BE2C (cell line): ENCODE measurements around the gene ALG13.

ENCODE experiments used
- DNase-seq: peaks from one replicate; pipeline ENCODE4 v3.0.0-alpha.2; 2020
- H3K27me3 ChIP-seq: fragments of 250-450 bp; sonication (Bioruptor Pico); 2 replicates; pipeline ENCODE4 v1.5.1; 2020; ENCODE audit warnings: mild to moderate bottlenecking
- H3K36me3 ChIP-seq: fragments of 250-450 bp; sonication (Bioruptor Pico); 2 replicates; pipeline ENCODE4 v1.5.1; 2020; ENCODE audit warnings: mild to moderate bottlenecking
- H3K4me1 ChIP-seq: fragments of 250-450 bp; sonication (Bioruptor Pico); 2 replicates; pipeline ENCODE4 v1.5.1; 2020
- H3K4me3 ChIP-seq: 2 replicates; pipeline ENCODE4 v1.5.1; 2011; ENCODE audit warnings: low read depth, low read length
- H3K9me3 ChIP-seq: fragments of 250-450 bp; sonication (Bioruptor Pico); 2 replicates; pipeline ENCODE4 v1.5.1; 2020
- TF ChIP-seq, protein P1 (sequence below): IDR thresholded peaks from 2 replicates; pipeline ENCODE4 v1.5.1; 2012; ENCODE audit warnings: mild to moderate bottlenecking, low read depth, low read length

Gene ALG13

DNA sequence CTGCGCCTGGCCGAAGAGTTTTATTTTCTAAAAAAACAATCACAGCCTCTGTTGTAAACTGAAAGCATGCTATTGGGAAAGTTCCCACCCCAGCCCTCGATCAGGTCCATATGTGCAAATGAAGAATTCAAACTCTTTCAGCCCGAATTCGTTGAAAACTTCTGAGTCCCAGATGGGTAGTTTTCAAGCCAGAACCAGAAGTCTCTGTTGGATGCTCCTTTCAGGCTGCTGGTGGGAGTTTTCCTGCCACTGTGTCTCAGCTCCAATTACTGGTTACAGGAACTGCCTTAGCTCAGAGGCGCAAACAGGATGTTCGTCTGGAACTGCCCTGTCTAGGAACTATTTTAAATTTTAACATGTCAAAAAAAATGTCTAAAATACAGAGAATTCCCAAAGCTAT lies 9.3 kb upstream of the ALG13 start:
- H3K4me3 ChIP-seq: no peak overlapping the region
- TF ChIP-seq, protein P1, sequence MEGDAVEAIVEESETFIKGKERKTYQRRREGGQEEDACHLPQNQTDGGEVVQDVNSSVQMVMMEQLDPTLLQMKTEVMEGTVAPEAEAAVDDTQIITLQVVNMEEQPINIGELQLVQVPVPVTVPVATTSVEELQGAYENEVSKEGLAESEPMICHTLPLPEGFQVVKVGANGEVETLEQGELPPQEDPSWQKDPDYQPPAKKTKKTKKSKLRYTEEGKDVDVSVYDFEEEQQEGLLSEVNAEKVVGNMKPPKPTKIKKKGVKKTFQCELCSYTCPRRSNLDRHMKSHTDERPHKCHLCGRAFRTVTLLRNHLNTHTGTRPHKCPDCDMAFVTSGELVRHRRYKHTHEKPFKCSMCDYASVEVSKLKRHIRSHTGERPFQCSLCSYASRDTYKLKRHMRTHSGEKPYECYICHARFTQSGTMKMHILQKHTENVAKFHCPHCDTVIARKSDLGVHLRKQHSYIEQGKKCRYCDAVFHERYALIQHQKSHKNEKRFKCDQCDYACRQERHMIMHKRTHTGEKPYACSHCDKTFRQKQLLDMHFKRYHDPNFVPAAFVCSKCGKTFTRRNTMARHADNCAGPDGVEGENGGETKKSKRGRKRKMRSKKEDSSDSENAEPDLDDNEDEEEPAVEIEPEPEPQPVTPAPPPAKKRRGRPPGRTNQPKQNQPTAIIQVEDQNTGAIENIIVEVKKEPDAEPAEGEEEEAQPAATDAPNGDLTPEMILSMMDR: no peak
- H3K4me1 ChIP-seq: no peaks in the 10 kb centered on the region
- no peak for DNase-seq
- H3K27me3 ChIP-seq: no peaks in the 10 kb centered on the region
- H3K9me3 ChIP-seq: no peaks in the 10 kb centered on the region
- no peaks in the 10 kb centered on the region for H3K36me3 ChIP-seq

DNA sequence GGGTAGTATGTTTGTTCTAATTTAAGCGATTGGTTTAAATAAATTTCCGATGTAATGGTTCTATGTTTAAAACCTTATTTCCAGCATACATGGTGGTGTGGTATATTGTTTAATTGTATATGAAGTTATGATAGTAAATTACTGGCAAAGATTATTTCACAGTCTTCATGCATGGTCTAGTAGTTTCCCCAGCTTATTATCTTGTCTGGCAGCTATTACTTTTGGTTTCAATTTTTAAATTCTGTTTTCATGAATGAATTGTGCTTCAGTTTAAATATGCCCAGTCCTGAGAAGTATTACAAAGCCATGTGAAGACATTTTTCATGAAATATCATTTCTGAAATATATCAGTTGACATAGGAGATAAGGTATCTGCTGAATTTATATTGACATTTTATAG lies 6.3 kb downstream of the ALG13 start:
- TF ChIP-seq, protein P1: no peak
- Histone ChIP-seq H3K27me3 (no peaks in the 10 kb centered on the region), H3K9me3 (no peaks in the 10 kb centered on the region), H3K4me1 (no peaks in the 10 kb centered on the region), H3K36me3 (peaks cover 11% of the 10 kb centered on the region), H3K4me3 (no peak overlapping the region)
- no peak for DNase-seq

DNA sequence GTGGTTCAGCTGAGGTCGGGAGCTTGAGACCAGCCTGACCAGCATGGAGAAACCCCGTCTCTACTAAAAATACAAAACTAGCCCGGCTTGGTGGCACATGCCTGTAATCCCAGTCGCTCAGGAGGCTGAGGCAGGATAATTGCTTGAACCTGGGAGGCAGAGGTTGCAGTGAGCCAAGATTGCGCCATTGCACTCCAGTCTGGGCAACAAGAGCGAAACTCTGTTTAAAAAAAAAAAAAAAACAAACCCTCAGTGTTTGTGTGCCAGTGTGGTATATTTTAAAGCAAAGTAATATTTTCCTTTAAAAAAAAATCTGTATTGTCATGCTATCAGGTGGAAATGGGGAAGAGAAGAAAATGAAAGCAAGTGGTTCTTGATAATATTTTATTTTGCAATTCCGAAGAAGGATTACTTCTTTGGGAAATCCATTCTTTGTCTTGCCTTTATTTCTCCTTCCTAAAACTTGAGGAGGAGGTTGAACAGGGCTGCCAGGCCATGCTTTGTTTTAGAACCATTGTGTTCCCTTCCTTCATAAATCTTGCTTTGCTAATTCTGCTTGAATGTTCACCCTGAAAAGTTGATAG lies 14.4 kb downstream of the ALG13 start:
- no peak for DNase-seq
- Histone ChIP-seq H3K4me1 (no peaks in the 10 kb centered on the region), H3K4me3 (no peak overlapping the region), H3K27me3 (no peaks in the 10 kb centered on the region), H3K36me3 (no peaks in the 10 kb centered on the region; the same call in 1 of the 2 replicates), H3K9me3 (no peaks in the 10 kb centered on the region)
- TF ChIP-seq, protein P1: no peak

DNA sequence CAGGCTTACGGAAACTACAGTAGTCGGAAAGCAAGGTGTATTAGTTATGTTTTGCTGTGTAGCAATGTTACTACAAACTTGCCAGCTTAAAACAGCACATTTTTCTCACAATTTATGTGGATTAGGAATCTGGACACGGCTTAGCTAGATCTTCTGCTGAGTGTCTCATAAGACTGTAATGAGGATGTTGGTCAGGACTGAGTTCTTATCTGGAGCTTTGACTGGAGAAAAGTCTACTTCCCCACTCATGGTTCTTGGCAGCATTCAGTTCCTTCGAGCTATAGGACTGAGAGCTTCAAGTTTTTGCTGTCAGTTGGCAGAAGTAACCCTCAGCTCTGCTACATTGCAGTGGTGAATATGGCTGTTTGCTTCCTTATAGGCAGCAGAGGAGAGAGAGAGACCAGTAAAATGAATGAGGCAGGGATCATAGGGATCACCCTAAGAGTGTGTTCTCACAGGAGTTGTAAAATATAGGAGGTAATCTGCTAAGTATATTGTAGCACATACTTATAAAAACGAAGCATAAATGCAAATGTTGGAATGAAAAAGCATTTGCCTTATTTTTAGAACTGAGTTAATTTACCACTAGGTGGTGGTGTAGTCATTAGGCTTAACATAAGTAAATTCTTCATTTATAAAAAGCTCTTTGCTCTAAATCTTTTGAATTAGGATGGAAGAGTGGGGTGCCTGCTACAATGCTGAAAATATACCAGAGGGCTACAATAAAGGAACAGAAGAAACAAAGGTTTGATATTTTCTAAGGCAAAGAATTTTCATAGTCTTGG lies 38.6 kb downstream of the ALG13 start:
- H3K4me3 ChIP-seq: no peak overlapping the region
- no peaks in the 10 kb centered on the region for H3K27me3 ChIP-seq
- H3K9me3 ChIP-seq: no peaks in the 10 kb centered on the region
- no peak for DNase-seq
- H3K36me3 ChIP-seq: no peaks in the 10 kb centered on the region
- TF ChIP-seq, protein P1: peak; percentile 21; the same call in 1 of the 2 replicates
- no peaks in the 10 kb centered on the region for H3K4me1 ChIP-seq

DNA sequence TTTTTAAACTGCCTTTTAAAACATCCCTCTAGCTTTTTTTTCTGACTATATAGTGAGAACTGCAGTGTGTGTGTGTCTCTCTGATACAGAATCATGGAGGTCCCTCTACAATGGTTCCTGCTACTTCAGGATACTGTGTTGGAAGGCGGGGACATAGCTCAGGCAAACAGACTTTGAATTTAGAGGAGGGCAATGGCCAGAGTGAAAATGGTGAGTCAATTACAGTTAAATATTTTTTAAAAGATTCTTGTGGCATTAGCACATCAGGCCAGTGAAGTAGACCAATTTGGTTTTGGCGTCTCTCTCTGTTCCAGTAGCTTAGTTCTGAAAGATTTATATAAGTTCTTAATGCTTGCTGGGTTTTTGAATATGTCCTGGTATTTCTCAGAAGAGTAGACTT lies 47.1 kb downstream of the ALG13 start:
- peaks cover 7% of the 10 kb centered on the region; the same call in 1 of the 2 replicates for H3K36me3 ChIP-seq

More for the DNA sequence above, 47.1 kb downstream of the ALG13 start:
- Histone ChIP-seq H3K9me3 (no peaks in the 10 kb centered on the region), H3K4me1 (no peaks in the 10 kb centered on the region), H3K4me3 (no peak overlapping the region), H3K27me3 (no peaks in the 10 kb centered on the region)
- TF ChIP-seq, protein P1: no peak
- no peak for DNase-seq
